HG03064 (cell line): ENCODE data around the gene SURF1.
"Not testable (repeated sequence)": the region's sequence is repeated elsewhere in the genome, so short reads cannot be mapped to it uniquely, and the experiment has no call there.

ENCODE experiments used
- ATAC-seq: cut with Tn5 transposase; IDR thresholded peaks from one replicate; pipeline ENCODE4 v1.9.1; 2021; ENCODE audit warnings: low read depth; ENCODE audit not compliant: unreplicated experiment

SURF1 gene

GRCh38 chr9:133346021-133346785 lies 10.1 kb downstream of the SURF1 start:
- ATAC-seq: no peak

DNA sequence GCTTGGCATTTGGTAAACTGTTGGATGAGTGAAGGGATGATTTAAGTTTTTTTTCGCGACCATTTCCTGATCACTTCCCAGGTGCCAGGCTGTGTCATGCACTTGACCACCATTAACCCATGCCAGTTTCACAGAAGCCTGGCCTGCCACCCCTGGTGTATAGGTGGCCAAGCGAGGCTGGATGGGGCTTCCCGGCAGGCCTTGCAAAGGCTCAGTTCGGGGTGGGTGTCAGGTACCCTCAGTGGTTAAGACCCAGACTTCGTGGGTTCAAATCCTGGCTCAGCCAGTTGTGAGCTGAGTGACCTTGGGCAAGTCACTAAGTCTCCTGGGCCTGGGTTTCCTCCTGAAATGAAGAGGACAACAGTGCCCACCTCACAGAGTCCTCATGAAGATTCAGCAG lies 10.7 kb downstream of the SURF1 start:
- no peak for ATAC-seq

DNA sequence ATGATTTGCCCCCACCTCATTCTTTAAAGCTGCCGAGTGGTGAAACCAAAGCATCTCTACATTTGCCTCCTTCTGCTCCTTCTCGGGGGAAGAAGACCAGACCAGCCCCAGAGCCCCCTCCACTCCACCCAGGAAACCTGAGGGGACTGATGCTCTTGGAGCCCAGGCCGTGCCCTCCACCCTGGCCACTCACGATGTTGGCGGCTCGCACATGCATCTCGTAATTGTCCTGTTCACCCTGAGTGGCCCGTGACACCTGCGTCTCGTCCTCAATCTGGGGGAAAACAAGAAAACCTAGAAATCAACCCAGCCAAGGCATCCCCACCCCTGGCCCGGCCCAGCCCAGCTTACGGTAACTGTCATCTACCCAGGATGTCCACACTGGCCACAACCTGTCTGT lies 11.3 kb downstream of the SURF1 start:
- ATAC-seq: no peak

DNA sequence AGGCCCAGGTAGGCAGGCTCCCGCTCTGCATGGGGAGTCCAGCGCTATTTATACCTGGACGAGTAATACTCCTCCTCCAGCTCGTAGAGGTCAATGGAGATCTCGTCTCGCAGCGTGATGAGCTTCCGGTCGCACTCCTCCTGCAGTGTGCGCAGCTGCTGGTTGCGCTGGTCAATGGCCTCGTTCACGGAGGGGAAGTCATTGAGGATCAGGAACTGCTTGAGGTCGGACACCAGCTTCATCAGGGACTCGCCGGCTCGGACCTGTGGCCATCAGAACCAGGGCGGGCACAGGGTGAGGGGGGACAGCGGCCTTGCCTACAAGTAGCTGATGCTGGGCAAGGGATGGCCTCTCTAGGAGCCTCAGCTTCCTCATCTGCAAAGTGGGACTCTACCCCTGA lies 12.2 kb downstream of the SURF1 start:
- no peak for ATAC-seq

GRCh38 chr9:133342570-133342969 lies 13.7 kb downstream of the SURF1 start:
- no peak for ATAC-seq

DNA sequence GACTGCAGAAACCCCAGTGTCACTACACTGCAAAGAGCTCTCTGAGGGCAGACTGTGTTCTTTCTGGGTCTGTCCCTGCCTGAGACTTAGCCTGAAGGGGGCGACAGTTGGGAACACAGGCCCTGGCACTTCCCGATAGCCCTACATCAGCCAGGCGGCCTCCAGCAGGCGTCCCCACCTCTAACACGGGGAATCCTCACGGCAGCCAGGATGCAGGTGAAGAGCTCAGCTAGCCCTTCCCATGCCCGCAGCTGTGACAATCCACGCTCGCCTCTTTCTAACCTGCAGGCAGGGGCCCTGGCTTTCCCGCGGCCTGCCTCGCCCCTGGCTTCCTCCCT lies 14.2 kb downstream of the SURF1 start:
- no peak for ATAC-seq

- ATAC-seq: no peak
These were observed 14.8 kb downstream of the SURF1 start for GRCh38 chr9:133341369-133342068.

GRCh38 chr9:133340916-133341315 lies 15.4 kb downstream of the SURF1 start:
- ATAC-seq: no peak

DNA sequence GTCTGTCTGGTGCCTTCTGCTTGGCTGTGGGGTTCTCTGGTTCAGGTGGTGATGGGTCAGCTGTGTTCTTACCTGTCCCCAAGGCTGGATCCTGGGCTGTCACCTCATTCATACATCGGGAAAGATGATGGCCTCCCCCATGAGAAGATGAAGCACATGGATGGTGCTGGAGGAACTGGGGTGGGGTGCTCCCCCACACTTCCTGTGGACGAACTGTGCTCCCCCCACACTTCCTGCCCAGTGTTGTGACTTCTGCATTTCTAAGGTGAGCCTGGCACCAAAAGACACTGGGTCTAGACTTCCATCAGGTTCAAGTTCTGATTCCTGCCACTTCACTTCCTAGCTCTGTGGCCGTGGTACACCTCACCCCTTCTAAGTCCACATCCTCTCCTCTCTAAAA lies 16.0 kb downstream of the SURF1 start:
- ATAC-seq: no peak

DNA sequence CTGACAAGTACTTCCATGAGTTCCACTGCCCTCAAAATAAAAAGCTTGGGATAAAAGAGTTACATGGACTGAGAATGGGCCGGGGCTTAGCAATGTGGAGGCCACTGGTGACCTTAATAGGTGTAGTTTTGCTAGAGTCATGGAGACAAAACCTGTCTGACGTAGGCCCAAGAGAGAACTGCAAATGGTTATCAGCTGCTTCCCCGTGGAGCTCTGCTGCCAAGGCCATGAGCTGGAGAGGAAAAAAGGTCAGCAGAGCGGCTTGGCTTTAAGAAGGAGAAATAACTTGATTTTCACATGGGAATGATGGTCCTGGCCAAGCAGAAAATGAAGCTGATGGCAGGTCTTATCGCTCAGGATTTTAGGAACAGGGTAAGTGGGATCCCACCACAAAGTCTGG lies 16.6 kb downstream of the SURF1 start:
- ATAC-seq: no peak

DNA sequence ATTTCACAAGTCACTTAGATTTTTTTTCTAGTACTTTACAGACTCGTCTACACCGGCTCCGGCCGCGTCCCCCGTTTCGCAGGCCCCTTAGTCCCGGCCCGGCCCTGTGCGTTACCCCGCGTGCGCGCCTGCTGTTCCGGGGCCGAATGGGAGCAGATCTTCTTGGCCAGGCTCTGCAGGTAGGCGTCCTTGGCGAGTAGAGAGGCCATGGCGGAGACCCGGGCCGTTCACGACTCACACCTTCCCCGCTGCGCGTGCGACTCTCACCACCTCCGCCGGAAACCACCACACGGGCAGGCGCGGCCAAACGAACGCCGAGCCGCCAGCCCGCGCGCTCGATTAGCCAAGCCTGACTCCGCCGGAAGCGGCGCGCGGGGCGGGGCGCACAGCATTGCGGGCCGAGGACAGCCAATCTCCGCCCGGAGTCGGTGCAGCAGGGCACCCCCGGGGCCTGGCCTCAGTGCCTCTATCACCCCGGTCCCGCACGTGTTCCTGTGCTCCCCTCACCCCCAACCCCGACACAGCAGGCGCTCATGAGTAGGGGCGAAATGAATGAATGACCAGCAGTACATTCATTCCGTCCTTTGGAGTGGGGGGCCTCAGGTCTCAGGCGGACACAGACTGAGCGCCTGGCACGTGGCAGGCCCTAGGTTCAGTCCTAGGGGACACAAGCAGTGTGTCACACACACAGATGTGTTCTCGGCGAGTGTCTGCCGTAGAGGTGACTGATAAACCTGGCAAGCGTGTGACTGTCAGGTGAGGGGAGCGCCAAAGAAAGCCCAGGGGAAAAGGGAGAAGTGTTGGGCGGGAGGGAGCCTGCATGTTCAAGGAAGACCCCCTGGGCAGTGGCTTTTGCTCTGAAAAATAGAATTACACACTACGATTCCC lies 20.1 kb downstream of the SURF1 start, which contains the start of gene SURF6:
TSS of gene SURF6 (minus strand) at position 265 of the 888 bp plus-strand sequence. CDS start at position 209, 56 bp downstream.
- ATAC-seq: peak; percentile 75

GRCh38 chr9:133334888-133335287 lies 21.4 kb downstream of the SURF1 start:
- not testable (repeated sequence) for ATAC-seq

DNA sequence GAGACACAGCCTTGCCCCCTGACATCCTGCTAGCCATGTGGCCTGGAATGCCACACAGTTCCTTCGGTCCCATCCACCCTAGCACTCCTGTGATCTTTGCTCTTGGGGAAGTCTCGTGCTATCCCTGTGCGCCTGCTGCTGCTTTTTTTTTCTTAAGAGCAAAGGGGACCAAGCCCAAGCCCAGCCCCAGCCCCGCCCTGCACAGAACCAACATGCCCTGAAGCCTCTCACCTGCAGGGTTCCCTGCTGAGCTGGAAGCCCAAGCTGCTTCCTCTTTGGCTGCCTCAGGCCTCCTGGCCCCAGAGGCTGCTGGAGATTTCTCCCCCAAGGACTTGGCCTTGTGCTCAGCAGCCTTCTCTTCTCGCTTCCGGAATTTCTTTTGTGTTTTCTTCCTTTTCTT lies 22.1 kb downstream of the SURF1 start:
- no peak for ATAC-seq

- no peak for ATAC-seq
These were observed 22.7 kb downstream of the SURF1 start for GRCh38 chr9:133333566-133333965.

GRCh38 chr9:133333011-133333410 lies 23.3 kb downstream of the SURF1 start:
- no peak for ATAC-seq

DNA sequence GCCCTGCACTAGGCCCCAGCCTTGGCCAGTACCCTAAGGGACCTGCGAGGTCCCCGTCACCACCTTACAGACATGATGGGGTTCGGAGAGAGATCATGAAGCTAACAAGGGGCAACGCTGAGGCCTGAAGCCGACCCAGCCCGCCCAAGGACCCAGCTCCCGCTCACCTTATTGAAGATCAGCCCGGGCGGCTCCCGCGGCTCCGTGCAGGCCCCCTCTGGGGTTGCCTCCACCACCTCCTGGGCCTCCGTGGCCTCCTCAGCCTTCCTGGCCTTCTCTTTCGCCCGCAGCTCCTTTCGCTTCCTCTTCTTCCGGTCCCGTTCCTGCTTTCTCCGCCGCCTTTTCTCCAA lies 23.9 kb downstream of the SURF1 start:
- no peak for ATAC-seq

DNA sequence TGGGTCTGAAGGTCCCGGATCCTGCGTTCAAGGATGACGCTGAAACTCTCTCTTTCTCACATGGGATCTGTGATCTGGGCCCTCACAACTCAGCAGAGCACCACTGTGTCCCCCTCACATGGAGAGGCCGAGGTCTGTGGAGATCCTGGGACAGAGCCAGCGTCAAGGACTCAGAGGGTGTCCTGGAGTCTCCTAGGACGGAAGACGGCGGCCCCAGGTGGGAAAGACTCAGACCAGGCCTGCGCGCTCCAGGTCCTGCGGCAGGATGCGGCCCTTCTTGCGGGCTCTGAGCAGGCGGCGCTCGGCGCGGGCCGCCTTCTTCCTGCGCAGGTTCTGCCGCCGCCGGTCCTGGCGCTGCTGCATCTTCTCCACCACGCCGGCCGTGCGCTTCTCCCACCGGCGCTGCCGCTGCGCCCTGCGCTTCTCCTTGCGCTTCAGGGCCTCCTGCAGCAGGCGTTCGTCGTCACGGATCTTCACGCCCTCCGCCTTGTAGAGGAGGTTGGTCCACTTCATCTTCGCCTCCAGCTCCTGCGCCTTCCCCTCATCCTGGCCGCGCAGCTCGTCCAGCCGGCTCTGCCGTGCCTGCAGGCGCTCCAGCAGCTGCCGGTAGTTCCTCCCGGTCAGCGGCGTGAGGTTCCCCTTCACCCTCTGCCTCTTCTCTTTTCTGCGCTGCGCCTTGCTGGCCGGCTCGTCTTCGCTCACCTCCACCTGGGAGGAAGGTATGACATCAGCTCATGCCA lies 24.5 kb downstream of the SURF1 start:
- ATAC-seq: no peak

DNA sequence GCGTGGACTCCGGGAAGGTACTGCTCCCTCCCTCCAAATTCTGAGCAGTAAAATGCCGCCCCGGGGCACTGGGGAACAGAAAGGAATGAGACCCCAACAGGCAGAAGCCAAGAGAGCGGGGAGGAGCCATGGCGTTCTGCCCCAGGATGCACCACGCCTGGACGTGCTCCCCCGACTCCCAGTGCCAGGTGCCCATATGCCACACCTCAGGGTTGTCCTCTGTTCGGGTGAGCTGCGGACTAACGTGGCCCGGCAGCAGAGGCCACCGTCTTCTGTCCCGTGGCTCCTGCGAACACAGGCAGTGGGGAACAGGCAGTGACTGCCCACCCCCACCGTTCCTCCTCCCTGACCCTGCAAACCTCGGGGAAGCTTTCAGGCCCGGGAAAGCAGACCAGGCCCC lies 25.1 kb downstream of the SURF1 start:
- no peak for ATAC-seq

GRCh38 chr9:133329306-133330156 lies 26.8 kb downstream of the SURF1 start:
- ATAC-seq: not testable (repeated sequence)
